B cell (primary cell): ENCODE results near the gene PFDN5. TPM values are rescaled to one million over a fixed set of nuclear protein-coding genes. Genes with fewer than 3 reads are reported as not detected.

ENCODE experiments used
- ATAC-seq: fragments of 200-7000 bp; cut with Tn5 transposase; one replicate; pipeline ENCODE4 v1.10.0; 2021; ENCODE audit warnings: low read depth, mild to moderate bottlenecking, moderate number of reproducible peaks, moderate library complexity
- CTCF ChIA-PET: fragments of 350-600 bp; sonication (Branson Sonifier 250); formaldehyde crosslinking; loops from one replicate; lab custom pipeline; 2021; ENCODE audit warnings: antibody characterized with exemption, inconsistent platforms; lab: Charles Lee
- POLR2A ChIA-PET: fragments of 350-600 bp; sonication (Branson Sonifier 250); formaldehyde crosslinking; loops from one replicate; lab custom pipeline; 2021; ENCODE audit warnings: antibody characterized with exemption; lab: Charles Lee
- DNase-seq: peaks from one replicate; pipeline ENCODE4 v3.0.0; 2013
- H2AFZ ChIP-seq: 2 replicates; pipeline ENCODE4 v1.6.1; 2012; ENCODE audit warnings: mild to moderate bottlenecking, low read depth, low read length; ENCODE audit not compliant: insufficient read depth, poor library complexity, severe bottlenecking
- H3K27ac ChIP-seq, 2 donors: 1 replicate in 1 of 2; 2 replicates in 1 of 2; pipeline ENCODE4 v1.5.1; 2012 to 2013; ENCODE audit warnings: low read length in 2 of 2, mild to moderate bottlenecking in 2 of 2, moderate library complexity in 1 of 2
- H3K27me3 ChIP-seq, 4 experiments: fragments of 200-600 bp in 1 of 4; sonication (generic) in 1 of 4; replicated peaks in 1 of 4; 1 replicate in 2 of 4; 2 replicates in 2 of 4; pipeline versions ENCODE4 v1.6.1 to v1.7.0; 2013 to 2016; ENCODE audit warnings: low read length in 3 of 4, mild to moderate bottlenecking in 2 of 4, mixed read lengths in 1 of 4, moderate library complexity in 1 of 4; ENCODE audit not compliant: insufficient read depth in 4 of 4, control insufficient read depth in 3 of 4; ENCODE audit errors: control extremely low read depth in 1 of 4
- H3K36me3 ChIP-seq, 2 experiments: replicated peaks in 1 of 2; 1 replicate in 1 of 2; 2 replicates in 1 of 2; pipeline versions ENCODE4 v1.6.1 to v1.7.1; 2013; ENCODE audit warnings: low read length in 1 of 2; ENCODE audit not compliant: insufficient read depth in 2 of 2, control insufficient read depth in 1 of 2; ENCODE audit errors: control extremely low read depth in 1 of 2, extremely low read depth in 1 of 2
- H3K4me1 ChIP-seq, 2 donors: fragments of 200-600 bp in 1 of 2; sonication (generic) in 1 of 2; 1 replicate in 1 of 2; 2 replicates in 1 of 2; pipeline versions ENCODE4 v1.5.1 to v1.6.1; 2013 to 2017; ENCODE audit warnings: low read length in 2 of 2; ENCODE audit not compliant: control insufficient read depth in 2 of 2, insufficient read depth in 2 of 2
- H3K4me2 ChIP-seq: replicated peaks from 2 replicates; pipeline ENCODE3; 2012; ENCODE audit warnings: mild to moderate bottlenecking, low read depth, low read length; ENCODE audit not compliant: poor library complexity, severe bottlenecking
- H3K4me3 ChIP-seq, 5 experiments: fragments of 200-600 bp in 1 of 5; sonication (generic) in 1 of 5; 1 replicate in 3 of 5; 2 replicates in 2 of 5; pipeline versions ENCODE4 v1.5.1 to v1.7.0; 2011 to 2016; ENCODE audit warnings: low read length in 4 of 5, mild to moderate bottlenecking in 4 of 5, low read depth in 2 of 5, control low read depth in 1 of 5, moderate library complexity in 1 of 5; ENCODE audit not compliant: insufficient read depth in 1 of 5; ENCODE audit errors: control extremely low read depth in 1 of 5, extremely low read depth in 1 of 5
- H3K79me2 ChIP-seq: fragments of 200-600 bp; sonication (generic); one replicate; pipeline ENCODE4 v1.6.0; 2016; ENCODE audit warnings: low read length; ENCODE audit not compliant: control insufficient read depth, insufficient read depth
- H3K9ac ChIP-seq: fragments of 200-600 bp; sonication (generic); 2 replicates; pipeline ENCODE4 v1.6.1; 2017; ENCODE audit warnings: mild to moderate bottlenecking, low read length, moderate library complexity
- H3K9me3 ChIP-seq, 3 donors: one replicate each; pipeline versions ENCODE4 v1.6.1 to v1.7.1; 2013; ENCODE audit warnings: low read length in 2 of 3; ENCODE audit not compliant: control insufficient read depth in 2 of 3, insufficient read depth in 1 of 3; ENCODE audit errors: control extremely low read depth in 1 of 3
- H4K20me1 ChIP-seq: 2 replicates; pipeline ENCODE4 v1.6.0; 2012; ENCODE audit warnings: mild to moderate bottlenecking, low read length; ENCODE audit not compliant: insufficient read depth, control insufficient read depth, poor library complexity, severe bottlenecking
- H3K27ac Mint-ChIP-seq: one replicate; pipeline ENCODE4 v1.8.0; 2021; ENCODE audit warnings: mixed read lengths
- H3K27me3 Mint-ChIP-seq: one replicate; pipeline ENCODE4 v1.8.0; 2021; ENCODE audit warnings: mixed read lengths
- H3K4me1 Mint-ChIP-seq: one replicate; pipeline ENCODE4 v1.8.0; 2021; ENCODE audit warnings: mixed read lengths
- H3K4me3 Mint-ChIP-seq: one replicate; pipeline ENCODE4 v1.8.0; 2021; ENCODE audit warnings: mixed read lengths
- H3K9me3 Mint-ChIP-seq: one replicate; pipeline ENCODE4 v1.8.0; 2022; ENCODE audit warnings: mixed read lengths; ENCODE audit not compliant: insufficient read depth
- CTCF ChIP-seq: fragments of 200-600 bp; IDR thresholded peaks from one replicate; pipeline ENCODE4 v1.8.0; 2022; ENCODE audit warnings: antibody characterized with exemption, mild to moderate bottlenecking
- EZH2 ChIP-seq: IDR thresholded peaks from 2 replicates; pipeline ENCODE4 v1.6.1; 2012; ENCODE audit warnings: borderline replicate concordance, low read depth, mild to moderate bottlenecking, moderate library complexity, low read length; ENCODE audit not compliant: insufficient read depth, poor library complexity, severe bottlenecking
- WGBS: methylation state at CpG from one replicate; pipeline ENCODE4 v1.1.5; 2013; ENCODE audit warnings: missing lambda C conversion rate; ENCODE audit not compliant: insufficient coverage; 5-methylcytosine and 5-hydroxymethylcytosine counted together
- intact Hi-C: fragments of 100-400 bp; cut with micrococcal nuclease; formaldehyde crosslinking; loops from one replicate; pipeline ENCODE4 v1.10.0; 2022
- polyA plus RNA-seq: library from polyadenylated mRNA; depleted of rRNA; stranded (reverse); fragments of >200 nt; gene quantifications from 2 replicates; pipeline ENCODE4 v1.2.3, GENCODE V29; 2012
- total RNA-seq, 2 donors: library from RNA; stranded (reverse); fragments of 120-200 nt in 1 of 2; gene quantifications; 1 replicate in 1 of 2; 2 replicates in 1 of 2; pipeline versions ENCODE4 v1.2.3 to v1.2.4, GENCODE V29; 2013 to 2022

The PFDN5 gene
- total and polyA plus RNA-seq, 2 donors (not counting 1 experiment from before 2014, with no cell fraction given), result 654 to 1,584 TPM

GRCh38 chr12:53259891-53260290 lies 35.5 kb upstream of the PFDN5 start:
- Histone ChIP-seq H2AFZ (no peak overlapping the region), H3K4me3 (no peak overlapping the region), H3K9ac (no peak overlapping the region), H3K36me3 (peaks cover 0 to 5% of the 10 kb centered on the region in 2 experiments), H3K9me3 (no peaks in the 10 kb centered on the region), H3K27ac (no peak overlapping the region), H3K4me1 (peaks cover 34 to 47% of the 10 kb centered on the region in 2 donors), H3K27me3 (no peaks in the 10 kb centered on the region), H3K4me2 (no peak overlapping the region), H4K20me1 (no peaks in the 10 kb centered on the region), H3K79me2 (peaks cover 22% of the 10 kb centered on the region)
- no peak overlapping the region for H3K4me3 Mint-ChIP-seq
- H3K27me3 Mint-ChIP-seq, result no peaks in the 10 kb centered on the region
- peaks cover 35% of the 10 kb centered on the region for H3K4me1 Mint-ChIP-seq
- DNase-seq, result no peak
- H3K9me3 Mint-ChIP-seq, result no peaks in the 10 kb centered on the region
- ChIA-PET CTCF (interaction anchor here (1.1 to 14.1 kb wide), 3 partner anchors 23 to 46 kb away, joined by 5 to 272 read pairs (median 5); no protein-coding TSS in a partner anchor), POLR2A (interaction anchor here (0.6 to 0.7 kb wide), 2 partner anchors 17 to 176 kb away, joined by 4 to 7 read pairs; no protein-coding TSS in a partner anchor)
- TF ChIP-seq CTCF (no peak), EZH2 (no peak)
- intact Hi-C loops, result no loop called here
- H3K27ac Mint-ChIP-seq, result no peak overlapping the region
- ATAC-seq, result no peak
- WGBS, result 85% methylated on average over 4 of the region's 6 CpGs

GRCh38 chr12:53265783-53266182 lies 29.6 kb upstream of the PFDN5 start:
- Histone ChIP-seq H3K27ac (no peak overlapping the region), H3K36me3 (no peaks in the 10 kb centered on the region), H3K4me3 (no peak overlapping the region), H3K9ac (no peak overlapping the region), H3K9me3 (no peaks in the 10 kb centered on the region), H3K79me2 (peaks cover 25% of the 10 kb centered on the region), H3K4me2 (no peak overlapping the region), H3K27me3 (no peaks in the 10 kb centered on the region), H4K20me1 (no peaks in the 10 kb centered on the region), H3K4me1 (peaks cover 13 to 20% of the 10 kb centered on the region in 2 donors), H2AFZ (no peak overlapping the region)
- POLR2A ChIA-PET, result interaction anchor here (0.6 to 3.6 kb wide), 4 partner anchors 23 to 241 kb away, joined by 3 to 29 read pairs (median 6); no protein-coding TSS in a partner anchor
- DNase-seq, result no peak
- Mint-ChIP-seq H3K4me3 (no peak overlapping the region), H3K27ac (peak overlapping the region; percentile 46), H3K9me3 (no peaks in the 10 kb centered on the region), H3K27me3 (no peaks in the 10 kb centered on the region), H3K4me1 (peaks cover 21% of the 10 kb centered on the region)
- TF ChIP-seq CTCF (no peak), EZH2 (no peak)
- CTCF ChIA-PET, result interaction anchor here (1.3 to 14.1 kb wide), 8 partner anchors 12 to 105 kb away, joined by 3 to 272 read pairs (median 28); a partner anchor contains a TSS
- no peak for ATAC-seq
- WGBS, result no CpG with 5 or more reads among the region's 2 CpGs
- intact Hi-C loops, result no loop called here
